ENCODE data around the gene L3MBTL4. TPM values are rescaled to one million over a fixed set of nuclear protein-coding genes. Genes with fewer than 3 reads are reported as not detected.

Gene L3MBTL4
- total RNA-seq, 2 donors from 2014 or later, result 4.6 to 7.2 TPM

DNA sequence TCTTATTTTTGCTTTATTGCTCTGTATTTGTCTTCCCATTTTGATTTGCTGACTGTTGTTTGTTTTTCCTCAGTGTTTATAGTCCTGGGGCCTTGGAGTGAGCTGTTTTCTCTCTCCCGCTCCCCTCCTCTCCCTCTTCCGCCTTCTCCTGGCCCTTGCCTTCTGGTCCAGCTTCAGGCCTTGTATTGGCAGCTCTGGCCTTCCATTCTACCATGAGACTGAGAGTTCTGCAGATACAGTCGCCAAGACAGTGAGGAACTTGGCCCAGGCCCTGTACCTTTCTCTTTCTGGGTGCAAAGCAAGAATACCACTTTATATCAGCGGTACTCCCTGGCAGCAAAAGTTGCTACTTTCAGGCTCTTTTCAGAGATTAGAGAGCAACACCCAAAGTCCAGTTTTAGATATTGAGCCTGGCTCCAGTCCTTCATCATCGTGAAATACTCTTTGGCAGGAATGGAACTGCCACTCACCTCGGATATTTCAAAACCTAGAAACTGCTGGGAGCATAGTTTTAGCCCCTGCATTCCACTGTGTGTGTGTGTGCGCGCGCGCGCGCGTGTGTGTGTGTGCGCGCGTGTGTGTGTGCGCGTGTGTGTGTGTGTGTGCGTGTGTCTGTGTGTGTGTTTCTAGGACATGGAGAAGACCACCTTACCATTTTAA, 17.1 kb upstream of the L3MBTL4 start:
- no peaks in the 10 kb centered on the region for H3K27me3 Mint-ChIP-seq (ENCODE audit: insufficient read depth)
- Histone ChIP-seq H3K9ac (ENCODE audit: extremely low read depth, low read length, poor library complexity, severe bottlenecking) (no peak overlapping the region), H3K36me3 (ENCODE audit: control insufficient read depth, insufficient read depth, low read length) (no peaks in the 10 kb centered on the region), H3K9me3 (ENCODE audit: control insufficient read depth, low read length) (no peaks in the 10 kb centered on the region), H3K27me3 (ENCODE audit: control insufficient read depth, insufficient read depth, low read length, poor library complexity, severe bottlenecking) (no peaks in the 10 kb centered on the region), H3K4me3 (ENCODE audit: low read length) (no peak overlapping the region), H3K4me1 (ENCODE audit: control insufficient read depth, insufficient read depth, low read length) (no peaks in the 10 kb centered on the region), H3K27ac (ENCODE audit: low read depth, low read length) (no peak overlapping the region)
- DNase-seq, result no peak
- WGBS, 2 experiments (ENCODE audit: insufficient coverage in 1 of 2, insufficient read length in 1 of 2), result 61 to 81% methylated on average over 14 to 16 of the region's 19 CpGs
- TF ChIP-seq, protein P1, sequence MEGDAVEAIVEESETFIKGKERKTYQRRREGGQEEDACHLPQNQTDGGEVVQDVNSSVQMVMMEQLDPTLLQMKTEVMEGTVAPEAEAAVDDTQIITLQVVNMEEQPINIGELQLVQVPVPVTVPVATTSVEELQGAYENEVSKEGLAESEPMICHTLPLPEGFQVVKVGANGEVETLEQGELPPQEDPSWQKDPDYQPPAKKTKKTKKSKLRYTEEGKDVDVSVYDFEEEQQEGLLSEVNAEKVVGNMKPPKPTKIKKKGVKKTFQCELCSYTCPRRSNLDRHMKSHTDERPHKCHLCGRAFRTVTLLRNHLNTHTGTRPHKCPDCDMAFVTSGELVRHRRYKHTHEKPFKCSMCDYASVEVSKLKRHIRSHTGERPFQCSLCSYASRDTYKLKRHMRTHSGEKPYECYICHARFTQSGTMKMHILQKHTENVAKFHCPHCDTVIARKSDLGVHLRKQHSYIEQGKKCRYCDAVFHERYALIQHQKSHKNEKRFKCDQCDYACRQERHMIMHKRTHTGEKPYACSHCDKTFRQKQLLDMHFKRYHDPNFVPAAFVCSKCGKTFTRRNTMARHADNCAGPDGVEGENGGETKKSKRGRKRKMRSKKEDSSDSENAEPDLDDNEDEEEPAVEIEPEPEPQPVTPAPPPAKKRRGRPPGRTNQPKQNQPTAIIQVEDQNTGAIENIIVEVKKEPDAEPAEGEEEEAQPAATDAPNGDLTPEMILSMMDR (conservative IDR thresholded peaks at IDR 0.05), result no peak
- no peak overlapping the region for H3K4me3 Mint-ChIP-seq
- H3K4me1 Mint-ChIP-seq, result no peaks in the 10 kb centered on the region
- H3K36me3 Mint-ChIP-seq (ENCODE audit: low read depth), result no peaks in the 10 kb centered on the region
- H3K9me3 Mint-ChIP-seq, result no peaks in the 10 kb centered on the region
- no peak overlapping the region for H3K27ac Mint-ChIP-seq

DNA sequence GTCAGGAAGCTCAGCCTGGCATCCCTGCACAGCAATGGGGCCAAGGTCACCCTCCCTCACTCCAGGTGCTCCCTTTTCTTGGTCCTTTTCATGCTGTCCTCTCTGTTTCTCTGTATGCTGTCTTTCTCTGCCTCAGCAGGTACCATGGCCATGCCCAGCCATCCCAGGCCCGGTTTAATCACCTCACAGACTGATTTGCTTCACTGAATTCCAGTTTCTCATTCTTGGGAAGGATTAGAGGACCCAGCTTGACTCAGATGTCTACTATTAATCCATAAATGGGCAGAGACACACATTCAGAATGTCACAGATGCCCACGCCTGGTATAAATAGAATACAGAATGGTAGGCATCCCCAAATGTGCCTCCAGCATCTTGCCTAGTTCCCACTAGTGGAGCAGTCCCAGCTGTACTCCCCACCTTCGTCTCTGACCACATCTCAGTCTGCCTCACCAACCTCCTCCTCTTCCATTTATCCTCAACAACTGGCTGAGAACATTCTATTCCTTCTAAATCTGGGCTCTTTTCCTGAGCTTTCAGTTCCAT, 14.2 kb upstream of the L3MBTL4 start:
- Histone ChIP-seq H3K4me3 (ENCODE audit: low read length) (no peak overlapping the region), H3K4me1 (ENCODE audit: control insufficient read depth, insufficient read depth, low read length) (no peaks in the 10 kb centered on the region), H3K36me3 (ENCODE audit: control insufficient read depth, insufficient read depth, low read length) (no peaks in the 10 kb centered on the region), H3K27ac (ENCODE audit: low read depth, low read length) (no peak overlapping the region), H3K27me3 (ENCODE audit: control insufficient read depth, insufficient read depth, low read length, poor library complexity, severe bottlenecking) (no peaks in the 10 kb centered on the region), H3K9ac (ENCODE audit: extremely low read depth, low read length, poor library complexity, severe bottlenecking) (no peak overlapping the region), H3K9me3 (ENCODE audit: control insufficient read depth, low read length) (no peaks in the 10 kb centered on the region)
- H3K27ac Mint-ChIP-seq, result no peak overlapping the region
- no peak for DNase-seq
- H3K4me3 Mint-ChIP-seq, result no peak overlapping the region
- TF ChIP-seq, protein P1 (conservative IDR thresholded peaks at IDR 0.05), result no peak
- WGBS, 2 experiments (ENCODE audit: insufficient coverage in 1 of 2, insufficient read length in 1 of 2), result 95 to 96% methylated on average over 3 of the region's 3 CpGs
- no peaks in the 10 kb centered on the region for H3K36me3 Mint-ChIP-seq (ENCODE audit: low read depth)
- H3K9me3 Mint-ChIP-seq, result no peaks in the 10 kb centered on the region
- no peaks in the 10 kb centered on the region for H3K4me1 Mint-ChIP-seq
- no peaks in the 10 kb centered on the region for H3K27me3 Mint-ChIP-seq (ENCODE audit: insufficient read depth)

DNA sequence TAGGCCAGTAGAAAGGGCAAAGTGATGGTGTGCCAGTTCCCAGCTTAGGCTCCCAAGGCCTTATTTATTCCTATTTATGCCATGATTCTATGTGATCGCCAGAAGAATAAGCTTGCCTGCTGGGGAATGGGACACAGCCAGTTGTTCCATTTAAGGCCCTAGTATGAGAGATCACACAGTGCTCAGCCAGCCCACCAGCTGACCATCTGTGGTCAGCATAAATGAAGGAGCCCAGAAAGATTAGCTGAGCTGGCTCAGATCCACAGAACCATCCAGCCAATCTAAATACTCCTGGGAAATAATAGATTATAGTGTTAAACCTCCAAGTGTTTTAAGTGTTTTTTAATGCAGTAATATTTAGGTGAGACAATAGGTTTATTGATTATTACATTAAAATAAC, 12.6 kb upstream of the L3MBTL4 start:
- H3K9me3 Mint-ChIP-seq, result no peaks in the 10 kb centered on the region
- H3K36me3 Mint-ChIP-seq (ENCODE audit: low read depth), result no peaks in the 10 kb centered on the region
- no peak overlapping the region for H3K4me3 Mint-ChIP-seq
- DNase-seq, result no peak
- peaks cover 2% of the 10 kb centered on the region for H3K4me1 Mint-ChIP-seq
- Histone ChIP-seq H3K36me3 (ENCODE audit: control insufficient read depth, insufficient read depth, low read length) (no peaks in the 10 kb centered on the region), H3K4me3 (ENCODE audit: low read length) (no peak overlapping the region), H3K27ac (ENCODE audit: low read depth, low read length) (no peak overlapping the region), H3K9ac (ENCODE audit: extremely low read depth, low read length, poor library complexity, severe bottlenecking) (no peak overlapping the region), H3K4me1 (ENCODE audit: control insufficient read depth, insufficient read depth, low read length) (no peaks in the 10 kb centered on the region), H3K9me3 (ENCODE audit: control insufficient read depth, low read length) (no peaks in the 10 kb centered on the region), H3K27me3 (ENCODE audit: control insufficient read depth, insufficient read depth, low read length, poor library complexity, severe bottlenecking) (no peaks in the 10 kb centered on the region)
- no peaks in the 10 kb centered on the region for H3K27me3 Mint-ChIP-seq (ENCODE audit: insufficient read depth)
- no peak overlapping the region for H3K27ac Mint-ChIP-seq
- WGBS, 2 experiments (ENCODE audit: insufficient coverage in 1 of 2, insufficient read length in 1 of 2), result 100% methylated on average over 1 of the region's 1 CpG
- TF ChIP-seq, protein P1 (conservative IDR thresholded peaks at IDR 0.05), result no peak
